Sigmoid colon (tissue), 7 donors: ENCODE data around the gene LHPP. TPM values are rescaled to one million over a fixed set of nuclear protein-coding genes. Genes with fewer than 3 reads are reported as not detected.

Source experiments
- DNase-seq: peaks from one replicate; pipeline ENCODE4 v3.0.0-alpha.2; 2019
- H3K27ac ChIP-seq, 4 donors: fragments of 200-600 bp; sonication (generic); one replicate each; pipeline ENCODE4 v1.5.1; 2016 to 2019; ENCODE audit warnings: mild to moderate bottlenecking in 1 of 4
- H3K27me3 ChIP-seq, 3 donors: fragments of 200-600 bp; sonication (generic); one replicate each; pipeline ENCODE4 v1.5.1; 2019; ENCODE audit warnings: mild to moderate bottlenecking in 1 of 3
- H3K36me3 ChIP-seq, 4 donors: fragments of 200-600 bp; sonication (generic); one replicate each; pipeline ENCODE4 v1.5.1; 2016 to 2019
- H3K4me1 ChIP-seq, 4 donors: fragments of 200-600 bp; sonication (generic); one replicate each; pipeline ENCODE4 v1.5.1; 2017 to 2019
- H3K4me3 ChIP-seq, 4 donors: fragments of 200-600 bp; sonication (generic); one replicate each; pipeline ENCODE4 v1.5.1; 2017 to 2019; ENCODE audit warnings: mild to moderate bottlenecking in 2 of 4, moderate library complexity in 1 of 4
- H3K9me3 ChIP-seq, 4 donors: fragments of 200-600 bp in 3 of 4; sonication (generic) in 3 of 4; one replicate each; pipeline versions ENCODE4 v1.5.1 to v1.6.1; 2013 to 2019
- EP300 ChIP-seq, 4 donors: sonication (generic); formaldehyde crosslinking; IDR thresholded peaks; one replicate each; pipeline ENCODE4 v1.6.1; 2017; ENCODE audit warnings: antibody characterized with exemption in 4 of 4
- POLR2A ChIP-seq, 2 donors: fragments of 450-650 bp; IDR thresholded peaks; one replicate each; pipeline ENCODE4 v1.6.1; 2016; ENCODE audit warnings: antibody characterized with exemption in 2 of 2, mild to moderate bottlenecking in 2 of 2, moderate library complexity in 2 of 2
- POLR2AphosphoS5 ChIP-seq, 4 donors: sonication (generic); formaldehyde crosslinking; IDR thresholded peaks; one replicate each; pipeline ENCODE4 v1.6.1; 2017; ENCODE audit warnings: antibody characterized with exemption in 4 of 4
- WGBS, 2 donors: extraction: QIAGEN DNeasy Blood & Tissue Kit; methylation state at CpG; one replicate each; pipeline ENCODE4 v1.1.7; 2013; 5-methylcytosine and 5-hydroxymethylcytosine counted together
- intact Hi-C: fragments of 100-400 bp; cut with DNase I; formaldehyde crosslinking; loops from one replicate; pipeline ENCODE4 v1.15.1; 2023
- polyA plus RNA-seq, 3 donors: library from polyadenylated mRNA; stranded (reverse); fragments of 200-250 nt; gene quantifications; one replicate each; pipeline ENCODE4 v1.2.3, GENCODE V29; 2013
- total RNA-seq, 4 donors: library from RNA; depleted of rRNA; stranded (reverse); fragments of >200 nt; gene quantifications; one replicate each; pipeline ENCODE4 v1.1.0, GENCODE V29; 2016
- TF ChIP-seq, protein P1 (sequence below), 4 experiments: fragments of 450-650 bp in 3 of 4; fragments of 200-600 bp in 1 of 4; IDR thresholded peaks; one replicate each; pipeline ENCODE4 v1.5.1; 2016 to 2019; ENCODE audit warnings: antibody characterized with exemption in 4 of 4, mild to moderate bottlenecking in 3 of 4, moderate library complexity in 2 of 4
- donor health status: healthy with polysubstance abuse.
- donor health status: Bipolar disorder and iron deficiency.
- donor health status: healthy.

LHPP gene
- total and polyA plus RNA-seq, 7 donors, result 17.1 to 35.7 (median 20.6) TPM

DNA sequence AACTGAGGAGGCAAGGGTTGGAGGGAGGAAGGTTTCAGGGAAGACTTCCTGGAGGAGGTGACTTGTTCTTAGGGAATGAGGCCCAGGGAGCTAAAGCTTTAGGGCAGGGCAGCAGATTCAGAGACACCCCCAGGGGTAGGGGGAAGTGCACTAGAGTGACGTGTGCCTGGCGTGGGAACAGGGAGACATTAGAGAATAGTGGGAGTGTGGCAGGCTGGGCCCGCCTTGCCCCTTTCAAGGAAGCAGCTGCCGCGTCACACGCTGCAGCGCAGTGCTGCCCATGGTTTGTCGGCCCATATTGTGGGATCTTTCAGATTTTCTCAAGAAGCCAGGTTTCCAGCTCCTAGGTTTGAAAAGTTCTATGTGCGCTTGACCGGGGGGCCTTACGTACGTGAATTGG lies 139.4 kb downstream of the LHPP start:
- no peak for DNase-seq
- TF ChIP-seq, protein P1, sequence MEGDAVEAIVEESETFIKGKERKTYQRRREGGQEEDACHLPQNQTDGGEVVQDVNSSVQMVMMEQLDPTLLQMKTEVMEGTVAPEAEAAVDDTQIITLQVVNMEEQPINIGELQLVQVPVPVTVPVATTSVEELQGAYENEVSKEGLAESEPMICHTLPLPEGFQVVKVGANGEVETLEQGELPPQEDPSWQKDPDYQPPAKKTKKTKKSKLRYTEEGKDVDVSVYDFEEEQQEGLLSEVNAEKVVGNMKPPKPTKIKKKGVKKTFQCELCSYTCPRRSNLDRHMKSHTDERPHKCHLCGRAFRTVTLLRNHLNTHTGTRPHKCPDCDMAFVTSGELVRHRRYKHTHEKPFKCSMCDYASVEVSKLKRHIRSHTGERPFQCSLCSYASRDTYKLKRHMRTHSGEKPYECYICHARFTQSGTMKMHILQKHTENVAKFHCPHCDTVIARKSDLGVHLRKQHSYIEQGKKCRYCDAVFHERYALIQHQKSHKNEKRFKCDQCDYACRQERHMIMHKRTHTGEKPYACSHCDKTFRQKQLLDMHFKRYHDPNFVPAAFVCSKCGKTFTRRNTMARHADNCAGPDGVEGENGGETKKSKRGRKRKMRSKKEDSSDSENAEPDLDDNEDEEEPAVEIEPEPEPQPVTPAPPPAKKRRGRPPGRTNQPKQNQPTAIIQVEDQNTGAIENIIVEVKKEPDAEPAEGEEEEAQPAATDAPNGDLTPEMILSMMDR (IDR thresholded peaks at IDR 0.05), result no peak
- no peak for TF ChIP-seq POLR2A (IDR thresholded peaks at IDR 0.05)
- Histone ChIP-seq H3K4me1 (no peaks in the 10 kb centered on the region), H3K27me3 (no peaks in the 10 kb centered on the region), H3K4me3 (no peak overlapping the region), H3K27ac (no peak overlapping the region), H3K36me3 (no peaks in the 10 kb centered on the region), H3K9me3 (no peaks in the 10 kb centered on the region)
- intact Hi-C loops, result no loop called here
- 79 to 96% methylated on average over 12 of the region's 12 CpGs for WGBS, 2 donors

DNA sequence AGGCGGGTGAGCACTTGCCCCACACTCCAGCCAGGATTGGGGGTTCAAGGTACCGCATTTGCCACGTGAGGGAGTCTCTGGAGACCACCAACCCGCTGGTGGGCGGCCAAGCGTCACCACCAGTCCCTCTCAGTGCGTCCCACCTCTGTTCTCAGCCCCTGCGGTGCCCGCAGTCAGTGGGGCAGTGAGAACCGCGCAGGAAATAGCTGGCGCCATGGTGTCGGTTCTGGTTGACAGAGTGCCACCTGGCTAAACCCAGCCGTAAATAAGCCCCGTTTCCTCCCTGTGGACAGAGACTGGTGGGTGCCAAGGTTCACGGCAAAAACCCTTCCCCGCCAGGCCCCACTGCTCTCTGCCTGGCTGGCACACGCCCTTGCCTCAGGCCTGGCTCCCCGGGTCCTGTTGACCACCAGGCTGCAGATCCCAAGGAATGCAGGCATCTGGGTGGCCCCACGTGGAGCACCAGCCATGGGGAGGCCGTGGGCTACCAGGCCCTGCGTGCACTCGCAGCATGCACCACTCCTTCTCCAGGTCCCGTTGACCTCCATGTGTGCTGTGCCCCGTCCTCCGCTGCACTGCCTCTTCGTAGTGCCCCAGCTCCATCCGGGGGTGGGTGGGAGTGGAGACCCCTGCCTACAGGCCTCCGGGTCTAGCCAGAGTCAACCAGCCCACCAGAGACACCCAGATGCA lies 140.0 kb downstream of the LHPP start:
- no peaks in the 10 kb centered on the region for H3K27me3 ChIP-seq
- no peak overlapping the region for H3K27ac ChIP-seq
- intact Hi-C loops, result no loop called here
- DNase-seq, result no peak
- H3K4me3 ChIP-seq, result no peak overlapping the region
- TF ChIP-seq, protein P1 (IDR thresholded peaks at IDR 0.05), result no peak
- no peak for TF ChIP-seq POLR2A (IDR thresholded peaks at IDR 0.05)
- no peak for TF ChIP-seq EP300 (IDR thresholded peaks at IDR 0.05)
- H3K36me3 ChIP-seq, result no peaks in the 10 kb centered on the region
- no peaks in the 10 kb centered on the region for H3K4me1 ChIP-seq
- 80 to 90% methylated on average over 29 of the region's 29 CpGs for WGBS, 2 donors
- no peaks in the 10 kb centered on the region for H3K9me3 ChIP-seq

DNA sequence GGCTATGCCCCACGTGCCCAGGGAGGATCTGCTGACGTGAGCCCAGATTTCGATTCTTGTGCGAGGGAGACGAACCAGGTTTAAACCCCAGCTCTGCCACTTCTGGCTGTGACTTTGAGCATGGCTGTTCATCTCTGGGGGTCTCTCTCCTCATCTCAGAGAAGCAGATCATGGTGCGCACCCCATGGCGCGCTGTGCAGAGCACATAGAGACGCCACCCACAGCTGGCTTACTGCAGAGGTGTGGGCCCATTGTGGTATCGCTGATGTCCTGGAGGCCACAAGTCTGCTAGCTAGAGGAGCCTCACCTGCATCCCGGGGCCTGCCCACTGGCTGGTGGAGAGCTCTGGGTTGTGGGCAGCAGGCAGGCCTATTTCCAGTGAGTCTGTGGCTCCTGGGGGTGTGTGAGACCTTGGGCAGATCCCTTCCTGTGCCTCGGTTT lies 140.5 kb downstream of the LHPP start:
- no peak for DNase-seq
- Histone ChIP-seq H3K27me3 (no peaks in the 10 kb centered on the region), H3K4me1 (no peaks in the 10 kb centered on the region), H3K27ac (no peak overlapping the region), H3K4me3 (no peak overlapping the region), H3K36me3 (no peaks in the 10 kb centered on the region), H3K9me3 (no peaks in the 10 kb centered on the region)
- intact Hi-C loops, result no loop called here
- WGBS, 2 donors, result 83 to 85% methylated on average over 12 of the region's 12 CpGs
- no peak for TF ChIP-seq EP300 (IDR thresholded peaks at IDR 0.05)
- no peak for TF ChIP-seq POLR2AphosphoS5 (IDR thresholded peaks at IDR 0.05)
- TF ChIP-seq, protein P1 (IDR thresholded peaks at IDR 0.05), result no peak
- TF ChIP-seq POLR2A (IDR thresholded peaks at IDR 0.05), result no peak

DNA sequence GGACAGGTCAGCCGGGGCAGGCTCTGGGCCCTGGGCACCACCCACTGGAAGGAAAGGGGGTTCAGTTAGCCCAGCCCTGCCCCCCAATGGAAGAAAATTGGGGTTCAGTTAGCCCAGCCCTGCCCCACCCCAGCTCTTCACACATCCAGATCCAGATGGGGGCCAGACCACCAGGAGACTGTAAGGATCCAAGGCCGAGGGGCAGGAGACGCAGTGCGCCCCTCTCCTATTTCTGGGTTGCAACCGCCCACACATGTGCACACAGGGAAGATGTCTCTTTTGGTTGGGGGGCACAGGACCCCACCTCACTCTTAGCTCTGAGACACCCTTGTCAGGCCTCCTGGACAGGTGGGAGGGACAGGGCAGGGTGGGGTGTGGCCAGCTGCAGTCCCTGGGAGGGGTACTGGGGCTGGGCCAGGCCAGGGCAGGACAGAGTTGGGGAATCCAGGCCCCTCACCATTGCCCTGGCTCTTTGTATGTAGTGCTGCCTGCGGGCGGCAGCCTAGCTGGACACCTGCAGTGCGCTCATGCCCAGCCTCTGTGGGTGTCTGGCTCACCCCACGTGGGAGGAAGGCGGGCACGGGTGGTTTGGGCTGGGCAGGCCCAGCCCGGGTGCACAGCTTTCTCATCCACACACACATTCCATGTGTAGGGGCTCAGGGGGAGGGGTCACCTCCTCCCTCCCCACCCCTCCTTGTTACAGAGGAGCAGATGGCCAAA lies 141.2 kb downstream of the LHPP start:
- H3K4me1 ChIP-seq, result no peaks in the 10 kb centered on the region
- intact Hi-C loops, result no loop called here
- no peak for DNase-seq
- no peak overlapping the region for H3K4me3 ChIP-seq
- TF ChIP-seq POLR2AphosphoS5 (IDR thresholded peaks at IDR 0.05) (no peak), POLR2A (IDR thresholded peaks at IDR 0.05) (no peak), EP300 (IDR thresholded peaks at IDR 0.05) (no peak)
- TF ChIP-seq, protein P1 (IDR thresholded peaks at IDR 0.05), result no peak
- H3K36me3 ChIP-seq, result no peaks in the 10 kb centered on the region
- WGBS, 2 donors, result 81 to 87% methylated on average over 12 of the region's 12 CpGs
- H3K27me3 ChIP-seq, result no peaks in the 10 kb centered on the region
- H3K27ac ChIP-seq, result no peak overlapping the region
- no peaks in the 10 kb centered on the region for H3K9me3 ChIP-seq
